HepG2 (cell line): ENCODE data around the gene TRMT1. TPM values are rescaled to one million over a fixed set of nuclear protein-coding genes. Genes with fewer than 3 reads are reported as not detected.

Experiments used
- ATAC-seq: fragments of 200-7000 bp; cut with Tn5 transposase; 3 replicates; pipeline ENCODE4 v1.9.1; 2020; ENCODE audit warnings: mild to moderate bottlenecking, moderate library complexity
- BruUV-seq: library from RNA; stranded (reverse); fragments of 400-500 nt; replicated peaks from 2 replicates; lab custom pipeline; 2021; lab: Mats Ljungman, UMichigan
- CTCF ChIA-PET: fragments of 300-600 bp; formaldehyde crosslinking; extraction: SDS; loops from one replicate; lab custom pipeline; 2021; ENCODE audit warnings: low total read pairs, inconsistent platforms, low intra/inter-chr PET ratio; lab: Yijun Ruan, JAX
- POLR2A ChIA-PET: fragments of 350-600 bp; sonication (Branson Sonifier 250); formaldehyde crosslinking; loops from one replicate; lab custom pipeline; 2020; ENCODE audit warnings: antibody characterized with exemption, inconsistent platforms; lab: Yijun Ruan, JAX
- DNase-seq: peaks from one replicate; pipeline ENCODE4 v3.0.0-alpha.2; 2015; ENCODE audit warnings: low spot score
- FAIRE-seq: peaks from 3 replicates; lab custom pipeline; 2011; peaks lifted over from hg19 to GRCh38; lab: Jason Lieb, UNC
- H2AFZ ChIP-seq: one replicate; pipeline ENCODE4 v1.6.1; 2011; ENCODE audit warnings: low read length, inconsistent platforms
- H3K27ac ChIP-seq: fragments of 300-600 bp; 3 replicates; pipeline ENCODE4 v1.8.0; 2011; ENCODE audit warnings: mixed run types, mild to moderate bottlenecking, mixed read lengths, low read length, inconsistent platforms; ENCODE audit not compliant: insufficient read depth; ENCODE audit errors: extremely low read length
- H3K27me3 ChIP-seq, 2 experiments: fragments of 200-600 bp in 1 of 2; 2 replicates in 1 of 2; 3 replicates in 1 of 2; pipeline versions ENCODE4 v1.6.0 to v1.8.0; 2011; ENCODE audit warnings: low read length in 2 of 2, mild to moderate bottlenecking in 2 of 2, moderate library complexity in 2 of 2, inconsistent platforms in 1 of 2; ENCODE audit not compliant: insufficient read depth in 2 of 2, control insufficient read depth in 1 of 2
- H3K36me3 ChIP-seq, 2 experiments: fragments of 200-600 bp in 1 of 2; replicated peaks in 1 of 2; 2 replicates in 1 of 2; 3 replicates in 1 of 2; pipeline versions ENCODE4 v1.5.1 to v1.8.0; 2011; ENCODE audit warnings: low read length in 2 of 2, inconsistent platforms in 1 of 2; ENCODE audit not compliant: insufficient read depth in 2 of 2, control insufficient read depth in 1 of 2
- H3K4me1 ChIP-seq: 2 replicates; pipeline ENCODE4 v1.5.1; 2012; ENCODE audit warnings: low read length, inconsistent platforms; ENCODE audit not compliant: insufficient read depth
- H3K4me2 ChIP-seq: 2 replicates; pipeline ENCODE4 v1.6.0; 2011; ENCODE audit warnings: low read depth, low read length, inconsistent platforms
- H3K4me3 ChIP-seq, 3 experiments: fragments of 200-600 bp in 1 of 3; sonication (generic), shearing (Covaris generic) in 1 of 3; replicated peaks in 1 of 3; 2 replicates each; pipeline ENCODE4 v1.5.1; 2011 to 2016; ENCODE audit warnings: low read length in 3 of 3, inconsistent platforms in 2 of 3, low read depth in 2 of 3, mild to moderate bottlenecking in 2 of 3, control low read depth in 1 of 3, mixed read lengths in 1 of 3; ENCODE audit not compliant: insufficient read depth in 1 of 3
- H3K79me2 ChIP-seq: one replicate; pipeline ENCODE4 v1.6.1; 2011; ENCODE audit warnings: low read length, inconsistent platforms; ENCODE audit not compliant: insufficient read depth
- H3K9ac ChIP-seq: 2 replicates; pipeline ENCODE4 v1.6.0; 2011; ENCODE audit warnings: mild to moderate bottlenecking, low read depth, low read length, inconsistent platforms; ENCODE audit not compliant: insufficient read depth
- H3K9me3 ChIP-seq: 2 replicates; pipeline ENCODE4 v1.5.1; 2012; ENCODE audit warnings: mild to moderate bottlenecking, low read length
- H4K20me1 ChIP-seq: 2 replicates; pipeline ENCODE4 v1.6.0; 2011; ENCODE audit warnings: inconsistent platforms, mild to moderate bottlenecking, low read length, moderate library complexity; ENCODE audit not compliant: insufficient read depth
- PAF1 ChIP-seq: IDR thresholded peaks from 2 replicates; pipeline ENCODE4 v1.6.1; 2016; ENCODE audit warnings: missing genetic modification reagents, missing compliant biosample characterization
- RNF2 ChIP-seq: fragments of 450-650 bp; conservative IDR thresholded peaks from 2 replicates; pipeline ENCODE4 v1.6.1; 2016; ENCODE audit warnings: low read depth
- SMAD1 ChIP-seq: sonication (generic); formaldehyde crosslinking; IDR thresholded peaks from 2 replicates; pipeline ENCODE4 v1.4.0; 2020; ENCODE audit warnings: missing genetic modification reagents, low read depth, mild to moderate bottlenecking, borderline replicate concordance
- TAF1 ChIP-seq: sonication (generic); formaldehyde crosslinking; IDR thresholded peaks from 2 replicates; pipeline ENCODE4 v1.4.0; 2020; ENCODE audit warnings: missing genetic modification reagents
- TOE1 ChIP-seq: sonication (generic); formaldehyde crosslinking; IDR thresholded peaks from 2 replicates; pipeline ENCODE4 v1.4.0; 2020; ENCODE audit warnings: mild to moderate bottlenecking, missing genetic modification reagents
- ZNF225 ChIP-seq: sonication (generic); formaldehyde crosslinking; IDR thresholded peaks from 2 replicates; pipeline ENCODE4 v1.4.0; 2020; ENCODE audit warnings: mild to moderate bottlenecking, missing genetic modification reagents
- ZNF530 ChIP-seq: sonication (generic); formaldehyde crosslinking; IDR thresholded peaks from 2 replicates; pipeline ENCODE4 v1.5.0; 2020; ENCODE audit warnings: low read depth, mild to moderate bottlenecking, missing genetic modification reagents
- ZNF546 ChIP-seq: sonication (generic); formaldehyde crosslinking; conservative IDR thresholded peaks from 2 replicates; pipeline ENCODE4 v1.8.1; 2023; ENCODE audit warnings: mild to moderate bottlenecking, missing genetic modification reagents
- ZNF598 ChIP-seq: sonication (generic); formaldehyde crosslinking; IDR thresholded peaks from 2 replicates; pipeline ENCODE4 v1.5.1; 2020; ENCODE audit warnings: mild to moderate bottlenecking, missing genetic modification reagents, borderline replicate concordance
- ZNF781 ChIP-seq: sonication (generic); formaldehyde crosslinking; IDR thresholded peaks from 2 replicates; pipeline ENCODE4 v1.5.1; 2020; ENCODE audit warnings: borderline replicate concordance, mild to moderate bottlenecking, missing genetic modification reagents; ENCODE audit errors: not compliant biosample characterization
- WGBS: methylation state at CpG from one replicate; pipeline ENCODE4 v1.1.6; 2017; ENCODE audit warnings: low lambda C conversion rate; 5-methylcytosine and 5-hydroxymethylcytosine counted together
- in situ Hi-C: cut with HindIII; loops from 2 replicates; pipeline ENCODE4 v1.10.0; 2017; ENCODE audit warnings: low pct_unique_long_range_greater_than_20kb; ENCODE audit not compliant: extremely low pct_ligation_motif_present
- intact Hi-C: fragments of 100-400 bp; cut with micrococcal nuclease; formaldehyde crosslinking; loops from one replicate; pipeline ENCODE4 v1.10.0; 2022; ENCODE audit not compliant: unreplicated experiment
- polyA plus RNA-seq, 8 experiments: library from polyadenylated mRNA; depleted of rRNA in 3 of 8; stranded (reverse) in 7 of 8; unstranded in 1 of 8; fragments of >200 nt; fragmentation: Illumina TruSeq in 4 of 8; extraction: Trizol in 4 of 8; gene quantifications; 2 replicates each; pipeline versions ENCODE4 v1.2.1 to v1.2.3, GENCODE V29; 2011 to 2016; ENCODE audit warnings: low read depth in 4 of 8, missing spikeins in 1 of 8, mixed read lengths in 1 of 8; ENCODE audit not compliant: insufficient read depth in 1 of 8
- total RNA-seq, 5 experiments: library from RNA; depleted of rRNA; stranded (reverse); fragments of >200 nt; fragmentation: Illumina TruSeq; extraction: Trizol; gene quantifications; 2 replicates each; pipeline ENCODE4 v1.2.3, GENCODE V29; 2016; ENCODE audit warnings: low read depth in 1 of 5
- TF ChIP-seq, protein P1 (sequence below): sonication (generic); formaldehyde crosslinking; IDR thresholded peaks from 2 replicates; pipeline ENCODE4 v1.8.0; 2023; ENCODE audit warnings: mild to moderate bottlenecking, missing genetic modification reagents
- TF ChIP-seq, protein P2 (sequence below): sonication (generic); formaldehyde crosslinking; IDR thresholded peaks from 2 replicates; pipeline ENCODE4 v1.9.0; 2021; ENCODE audit warnings: missing genetic modification reagents, mild to moderate bottlenecking, borderline replicate concordance
- TF ChIP-seq, protein P3 (sequence below): IDR thresholded peaks from 2 replicates; pipeline ENCODE4 v1.6.1; 2016; ENCODE audit warnings: low read depth, control low read depth
- TF ChIP-seq, protein P4 (sequence below): sonication (generic); formaldehyde crosslinking; IDR thresholded peaks from 2 replicates; pipeline ENCODE4 v1.5.0; 2020; ENCODE audit warnings: mild to moderate bottlenecking, missing genetic modification reagents
- TF ChIP-seq, protein P5 (sequence below): sonication (generic); formaldehyde crosslinking; IDR thresholded peaks from 2 replicates; pipeline ENCODE4 v1.5.0; 2020; ENCODE audit warnings: missing genetic modification reagents

The TRMT1 gene
- total and polyA plus RNA-seq, 2 of the 13 experiments (the other 11 are each of a cell fraction or from before 2014, with no cell fraction given), result 35.5 to 44.1 TPM

DNA sequence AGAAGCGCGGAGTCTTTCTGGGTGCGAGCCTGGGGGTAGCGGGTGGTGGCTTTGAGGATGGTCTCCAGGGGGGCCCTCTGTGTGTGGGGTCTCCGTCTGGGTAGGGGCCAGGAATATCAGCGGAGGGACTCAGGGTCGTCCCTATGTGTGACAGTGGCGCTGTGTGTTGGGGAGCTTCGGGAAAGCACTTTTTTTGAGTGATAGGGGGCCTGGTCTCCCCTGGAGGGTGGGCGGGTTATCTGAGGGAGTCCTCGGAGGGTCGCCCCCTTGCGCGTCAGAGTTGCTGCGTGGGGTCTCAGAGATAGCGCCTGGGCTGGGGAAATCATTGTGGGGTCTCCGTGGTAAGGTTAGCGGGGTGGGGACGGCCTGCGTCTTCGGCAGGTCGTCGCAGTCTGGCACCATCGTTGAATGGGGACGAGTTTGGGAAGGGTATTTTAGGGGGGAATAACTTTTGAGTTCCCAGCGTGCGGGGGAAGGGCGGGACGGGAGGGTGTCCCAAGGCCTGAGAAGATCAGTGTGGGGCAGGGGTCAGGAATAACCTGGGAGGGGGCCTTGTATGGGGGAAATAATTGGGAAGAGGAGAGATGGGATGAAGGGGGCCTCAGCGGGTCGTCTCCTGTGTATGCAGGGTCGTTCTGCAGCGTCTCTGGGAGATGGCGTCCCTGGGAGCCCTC, 34.5 kb upstream of the TRMT1 start:
- intact Hi-C loops, result loop anchor here (1.0 to 5.0 kb wide), 4 partner anchors 16 to 696 kb away; partner anchors contain the start of genes NACC1 and TRMT1
- POLR2A ChIA-PET, result interaction anchor here (1.6 to 3.1 kb wide), 5 partner anchors 13 to 186 kb away, joined by 3 to 39 read pairs (median 20); partner anchors contain the start of gene NACC1
- H3K36me3 ChIP-seq, result no peaks in the 10 kb centered on the region
- DNase-seq (no peak), ATAC-seq (no peak), FAIRE-seq (no peak)
- in situ Hi-C loops, result loop anchor here (5.0 kb wide), 2 partner anchors 34 to 41 kb away; partner anchors contain the start of genes NACC1 and TRMT1
- peaks cover 34% of the 10 kb centered on the region for H3K4me1 ChIP-seq
- TSS peak; percentile 76 for BruUV-seq
- CTCF ChIA-PET, result interaction anchor here (1.4 to 1.6 kb wide), 2 partner anchors 44 to 83 kb away, joined by 4 to 7 read pairs; no protein-coding TSS in a partner anchor
- under 1% methylated on average over 27 of the region's 34 CpGs for WGBS
- H3K4me3 ChIP-seq, result peak overlapping the region; percentile 92 to 97 (median 96)
- peak overlapping the region; percentile 74 for H3K4me2 ChIP-seq
- H2AFZ ChIP-seq, result no peak overlapping the region
- H4K20me1 ChIP-seq, result peaks cover 3% of the 10 kb centered on the region; the same call in 1 of the 2 replicates
- H3K27me3 ChIP-seq, result no peaks in the 10 kb centered on the region; a peak in 1 of 5 replicates
- peak overlapping the region; percentile 94 for H3K27ac ChIP-seq
- H3K9me3 ChIP-seq, result no peaks in the 10 kb centered on the region
- peak overlapping the region; percentile 98 for H3K9ac ChIP-seq
- peaks cover 49% of the 10 kb centered on the region for H3K79me2 ChIP-seq
- no peak for TF ChIP-seq RNF2
- no peak for TF ChIP-seq ZNF598 (CRISPR knock-in tag)
- TF ChIP-seq PAF1 (CRISPR knock-in tag), result no peak
- TF ChIP-seq SMAD1 (CRISPR knock-in tag), result no peak
- TF ChIP-seq TOE1 (CRISPR knock-in tag), result no peak
- TF ChIP-seq, protein P1, sequence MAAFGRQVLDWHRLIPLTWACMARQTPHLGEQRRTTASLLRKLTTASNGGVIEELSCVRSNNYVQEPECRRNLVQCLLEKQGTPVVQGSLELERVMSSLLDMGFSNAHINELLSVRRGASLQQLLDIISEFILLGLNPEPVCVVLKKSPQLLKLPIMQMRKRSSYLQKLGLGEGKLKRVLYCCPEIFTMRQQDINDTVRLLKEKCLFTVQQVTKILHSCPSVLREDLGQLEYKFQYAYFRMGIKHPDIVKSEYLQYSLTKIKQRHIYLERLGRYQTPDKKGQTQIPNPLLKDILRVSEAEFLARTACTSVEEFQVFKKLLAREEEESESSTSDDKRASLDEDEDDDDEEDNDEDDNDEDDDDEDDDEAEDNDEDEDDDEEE (CRISPR knock-in tag), result 0 out of 2 replicates have a peak, but pooled peaks have one; percentile 10
- TF ChIP-seq ZNF530 (CRISPR knock-in tag), result no peak
- TF ChIP-seq, protein P2, sequence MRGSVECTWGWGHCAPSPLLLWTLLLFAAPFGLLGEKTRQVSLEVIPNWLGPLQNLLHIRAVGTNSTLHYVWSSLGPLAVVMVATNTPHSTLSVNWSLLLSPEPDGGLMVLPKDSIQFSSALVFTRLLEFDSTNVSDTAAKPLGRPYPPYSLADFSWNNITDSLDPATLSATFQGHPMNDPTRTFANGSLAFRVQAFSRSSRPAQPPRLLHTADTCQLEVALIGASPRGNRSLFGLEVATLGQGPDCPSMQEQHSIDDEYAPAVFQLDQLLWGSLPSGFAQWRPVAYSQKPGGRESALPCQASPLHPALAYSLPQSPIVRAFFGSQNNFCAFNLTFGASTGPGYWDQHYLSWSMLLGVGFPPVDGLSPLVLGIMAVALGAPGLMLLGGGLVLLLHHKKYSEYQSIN (CRISPR knock-in tag), result no peak
- TF ChIP-seq TAF1 (CRISPR knock-in tag), result no peak
- no peak for TF ChIP-seq ZNF225
- TF ChIP-seq, protein P3, sequence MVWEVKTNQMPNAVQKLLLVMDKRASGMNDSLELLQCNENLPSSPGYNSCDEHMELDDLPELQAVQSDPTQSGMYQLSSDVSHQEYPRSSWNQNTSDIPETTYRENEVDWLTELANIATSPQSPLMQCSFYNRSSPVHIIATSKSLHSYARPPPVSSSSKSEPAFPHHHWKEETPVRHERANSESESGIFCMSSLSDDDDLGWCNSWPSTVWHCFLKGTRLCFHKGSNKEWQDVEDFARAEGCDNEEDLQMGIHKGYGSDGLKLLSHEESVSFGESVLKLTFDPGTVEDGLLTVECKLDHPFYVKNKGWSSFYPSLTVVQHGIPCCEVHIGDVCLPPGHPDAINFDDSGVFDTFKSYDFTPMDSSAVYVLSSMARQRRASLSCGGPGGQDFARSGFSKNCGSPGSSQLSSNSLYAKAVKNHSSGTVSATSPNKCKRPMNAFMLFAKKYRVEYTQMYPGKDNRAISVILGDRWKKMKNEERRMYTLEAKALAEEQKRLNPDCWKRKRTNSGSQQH (CRISPR knock-in tag), result no peak
- no peak for TF ChIP-seq ZNF546 (CRISPR knock-in tag)
- TF ChIP-seq, protein P4, sequence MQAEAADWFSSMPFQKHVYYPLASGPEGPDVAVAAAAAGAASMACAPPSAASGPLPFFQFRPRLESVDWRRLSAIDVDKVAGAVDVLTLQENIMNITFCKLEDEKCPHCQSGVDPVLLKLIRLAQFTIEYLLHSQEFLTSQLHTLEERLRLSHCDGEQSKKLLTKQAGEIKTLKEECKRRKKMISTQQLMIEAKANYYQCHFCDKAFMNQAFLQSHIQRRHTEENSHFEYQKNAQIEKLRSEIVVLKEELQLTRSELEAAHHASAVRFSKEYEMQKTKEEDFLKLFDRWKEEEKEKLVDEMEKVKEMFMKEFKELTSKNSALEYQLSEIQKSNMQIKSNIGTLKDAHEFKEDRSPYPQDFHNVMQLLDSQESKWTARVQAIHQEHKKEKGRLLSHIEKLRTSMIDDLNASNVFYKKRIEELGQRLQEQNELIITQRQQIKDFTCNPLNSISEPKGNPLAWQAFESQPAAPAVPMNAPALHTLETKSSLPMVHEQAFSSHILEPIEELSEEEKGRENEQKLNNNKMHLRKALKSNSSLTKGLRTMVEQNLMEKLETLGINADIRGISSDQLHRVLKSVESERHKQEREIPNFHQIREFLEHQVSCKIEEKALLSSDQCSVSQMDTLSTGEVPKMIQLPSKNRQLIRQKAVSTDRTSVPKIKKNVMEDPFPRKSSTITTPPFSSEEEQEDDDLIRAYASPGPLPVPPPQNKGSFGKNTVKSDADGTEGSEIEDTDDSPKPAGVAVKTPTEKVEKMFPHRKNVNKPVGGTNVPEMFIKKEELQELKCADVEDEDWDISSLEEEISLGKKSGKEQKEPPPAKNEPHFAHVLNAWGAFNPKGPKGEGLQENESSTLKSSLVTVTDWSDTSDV (CRISPR knock-in tag), result 0 out of 2 replicates have a peak, but pooled peaks have one; percentile 34
- no peak for TF ChIP-seq ZNF781 (CRISPR knock-in tag)
- TF ChIP-seq, protein P5, sequence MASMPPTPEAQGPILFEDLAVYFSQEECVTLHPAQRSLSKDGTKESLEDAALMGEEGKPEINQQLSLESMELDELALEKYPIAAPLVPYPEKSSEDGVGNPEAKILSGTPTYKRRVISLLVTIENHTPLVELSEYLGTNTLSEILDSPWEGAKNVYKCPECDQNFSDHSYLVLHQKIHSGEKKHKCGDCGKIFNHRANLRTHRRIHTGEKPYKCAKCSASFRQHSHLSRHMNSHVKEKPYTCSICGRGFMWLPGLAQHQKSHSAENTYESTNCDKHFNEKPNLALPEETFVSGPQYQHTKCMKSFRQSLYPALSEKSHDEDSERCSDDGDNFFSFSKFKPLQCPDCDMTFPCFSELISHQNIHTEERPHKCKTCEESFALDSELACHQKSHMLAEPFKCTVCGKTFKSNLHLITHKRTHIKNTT (CRISPR knock-in tag), result no peak
